Effector memory CD4-positive, alpha-beta T cell (primary cell): Measurements from ENCODE around the gene SAG.
"Not testable (repeated sequence)": the region's sequence is repeated elsewhere in the genome, so short reads cannot be mapped to it uniquely, and the experiment has no call there.

Experiments used
- DNase-seq, 3 donors: peaks; one replicate each; pipeline ENCODE4 v3.0.0-alpha.2; 2020
- H3K27ac ChIP-seq: 2 replicates; pipeline ENCODE4 v1.7.0; 2013; ENCODE audit warnings: mild to moderate bottlenecking, low read length, moderate library complexity; ENCODE audit not compliant: insufficient read depth, poor library complexity, severe bottlenecking
- H3K27me3 ChIP-seq: replicated peaks from 2 replicates; pipeline ENCODE4 v1.7.0; 2013; ENCODE audit warnings: mild to moderate bottlenecking, low read length; ENCODE audit not compliant: insufficient read depth, control insufficient read depth, poor library complexity, severe bottlenecking
- H3K36me3 ChIP-seq: 2 replicates; pipeline ENCODE4 v1.7.0; 2013; ENCODE audit warnings: mild to moderate bottlenecking, low read length, moderate library complexity; ENCODE audit not compliant: control insufficient read depth, insufficient read depth
- H3K4me1 ChIP-seq: 2 replicates; pipeline ENCODE4 v1.7.0; 2013; ENCODE audit warnings: low read length, mild to moderate bottlenecking; ENCODE audit not compliant: control insufficient read depth, insufficient read depth, poor library complexity, severe bottlenecking
- H3K4me3 ChIP-seq: 2 replicates; pipeline ENCODE4 v1.7.0; 2013; ENCODE audit warnings: low read length, low read depth, mild to moderate bottlenecking; ENCODE audit not compliant: insufficient read depth, poor library complexity, severe bottlenecking
- H3K9me3 ChIP-seq: 2 replicates; pipeline ENCODE4 v1.7.0; 2013; ENCODE audit warnings: mild to moderate bottlenecking, low read length, moderate library complexity; ENCODE audit not compliant: control insufficient read depth

Gene SAG

GRCh38 chr2:233325814-233326213, 18.2 kb downstream of the SAG start:
- no peak for DNase-seq
- H3K27me3 ChIP-seq = no peaks in the 10 kb centered on the region
- no peak overlapping the region for H3K4me3 ChIP-seq
- H3K4me1 ChIP-seq = peaks cover 2% of the 10 kb centered on the region
- H3K27ac ChIP-seq = no peak overlapping the region
- H3K36me3 ChIP-seq = no peaks in the 10 kb centered on the region
- H3K9me3 ChIP-seq = no peaks in the 10 kb centered on the region

GRCh38 chr2:233326500-233326899, 18.9 kb downstream of the SAG start:
- Histone ChIP-seq H3K27me3 (no peaks in the 10 kb centered on the region), H3K4me3 (no peak overlapping the region), H3K9me3 (no peaks in the 10 kb centered on the region), H3K27ac (no peak overlapping the region), H3K4me1 (peaks cover 8% of the 10 kb centered on the region), H3K36me3 (no peaks in the 10 kb centered on the region)
- no peak for DNase-seq

- H3K4me1 ChIP-seq = peaks cover 28% of the 10 kb centered on the region
Measured at GRCh38 chr2:233328922-233329321, 21.3 kb downstream of the SAG start.

GRCh38 chr2:233329489-233330135, 22.0 kb downstream of the SAG start:
- Histone ChIP-seq H3K27me3 (no peaks in the 10 kb centered on the region), H3K36me3 (no peaks in the 10 kb centered on the region), H3K4me3 (no peak overlapping the region), H3K4me1 (peaks cover 34% of the 10 kb centered on the region), H3K9me3 (no peaks in the 10 kb centered on the region), H3K27ac (no peak overlapping the region)
- DNase-seq = no peak

More at GRCh38 chr2:233328922-233329321, 21.3 kb downstream of the SAG start:
- no peaks in the 10 kb centered on the region for H3K27me3 ChIP-seq
- H3K36me3 ChIP-seq = no peaks in the 10 kb centered on the region
- DNase-seq = no peak
- no peaks in the 10 kb centered on the region for H3K9me3 ChIP-seq
- H3K27ac ChIP-seq = no peak overlapping the region
- H3K4me3 ChIP-seq = no peak overlapping the region

GRCh38 chr2:233331536-233331935, 23.9 kb downstream of the SAG start:
- no peak overlapping the region for H3K4me3 ChIP-seq
- H3K27ac ChIP-seq = peak overlapping the region; percentile 72
- H3K36me3 ChIP-seq = no peaks in the 10 kb centered on the region
- peaks cover 34% of the 10 kb centered on the region for H3K4me1 ChIP-seq
- H3K27me3 ChIP-seq = no peaks in the 10 kb centered on the region
- no peaks in the 10 kb centered on the region for H3K9me3 ChIP-seq
- DNase-seq = peak; percentile 56 to 69 (median 68)

GRCh38 chr2:233332125-233332524, 24.5 kb downstream of the SAG start:
- no peak for DNase-seq
- Histone ChIP-seq H3K4me3 (no peak overlapping the region), H3K27ac (peak overlapping the region; percentile 72), H3K9me3 (no peaks in the 10 kb centered on the region), H3K36me3 (no peaks in the 10 kb centered on the region), H3K4me1 (peaks cover 34% of the 10 kb centered on the region), H3K27me3 (no peaks in the 10 kb centered on the region)

- Histone ChIP-seq H3K9me3 (no peaks in the 10 kb centered on the region), H3K4me1 (peaks cover 34% of the 10 kb centered on the region), H3K4me3 (no peak overlapping the region), H3K27me3 (no peaks in the 10 kb centered on the region), H3K27ac (no peak overlapping the region), H3K36me3 (no peaks in the 10 kb centered on the region)
- no peak for DNase-seq
Measured at GRCh38 chr2:233334915-233335314, 27.3 kb downstream of the SAG start.

GRCh38 chr2:233336091-233336490, 28.5 kb downstream of the SAG start:
- H3K27me3 ChIP-seq, H3K27ac ChIP-seq, H3K36me3 ChIP-seq, H3K4me3 ChIP-seq, H3K9me3 ChIP-seq, DNase-seq: not testable (repeated sequence)
- peaks cover 29% of the 10 kb centered on the region for H3K4me1 ChIP-seq

GRCh38 chr2:233336541-233336940, 28.9 kb downstream of the SAG start:
- Histone ChIP-seq H3K27ac (no peak overlapping the region), H3K9me3 (no peaks in the 10 kb centered on the region), H3K4me3 (no peak overlapping the region), H3K27me3 (no peaks in the 10 kb centered on the region), H3K4me1 (peaks cover 25% of the 10 kb centered on the region), H3K36me3 (no peaks in the 10 kb centered on the region)
- DNase-seq = no peak

- Histone ChIP-seq H3K27me3 (no peaks in the 10 kb centered on the region), H3K4me3 (no peak overlapping the region), H3K27ac (no peak overlapping the region), H3K36me3 (no peaks in the 10 kb centered on the region), H3K4me1 (peaks cover 14% of the 10 kb centered on the region), H3K9me3 (no peaks in the 10 kb centered on the region)
- no peak for DNase-seq
Measured at GRCh38 chr2:233338046-233338445, 30.4 kb downstream of the SAG start.
